WERI-Rb-1 (cell line): ENCODE results near the gene TSPYL4.

Source experiments
- DNase-seq: peaks from one replicate; pipeline ENCODE4 v3.0.0-alpha.2; 2020
- H3K27ac ChIP-seq: fragments of 250-450 bp; sonication (Bioruptor Pico); 2 replicates; pipeline ENCODE4 v1.5.1; 2020; ENCODE audit warnings: mild to moderate bottlenecking, moderate library complexity
- H3K27me3 ChIP-seq: fragments of 250-450 bp; sonication (Bioruptor Pico); 2 replicates; pipeline ENCODE4 v1.5.1; 2021; ENCODE audit warnings: mild to moderate bottlenecking, low read depth, moderate library complexity; ENCODE audit not compliant: insufficient read depth, severe bottlenecking
- H3K36me3 ChIP-seq: fragments of 250-450 bp; sonication (Bioruptor Pico); 2 replicates; pipeline ENCODE4 v1.5.1; 2020; ENCODE audit warnings: mild to moderate bottlenecking, moderate library complexity
- H3K4me3 ChIP-seq: 2 replicates; pipeline ENCODE4 v1.5.1; 2011; ENCODE audit warnings: low read depth, mild to moderate bottlenecking, control low read depth, low read length
- H3K9me3 ChIP-seq: fragments of 250-450 bp; sonication (Bioruptor Pico); 2 replicates; pipeline ENCODE4 v1.5.1; 2021; ENCODE audit warnings: mild to moderate bottlenecking, moderate library complexity; ENCODE audit not compliant: severe bottlenecking
- CTCF ChIP-seq: IDR thresholded peaks from 2 replicates; pipeline ENCODE4 v1.5.1; 2011; ENCODE audit warnings: low read depth, mild to moderate bottlenecking, control low read depth, inconsistent platforms, low read length

The TSPYL4 gene

GRCh38 chr6:116221067-116221466 lies 32.8 kb downstream of the TSPYL4 start:
- Histone ChIP-seq H3K36me3 (no peaks in the 10 kb centered on the region), H3K9me3 (no peaks in the 10 kb centered on the region), H3K4me3 (no peak overlapping the region), H3K27ac (no peak overlapping the region), H3K27me3 (no peaks in the 10 kb centered on the region)
- no peak for TF ChIP-seq CTCF
- no peak for DNase-seq

- H3K27ac ChIP-seq = no peak overlapping the region
- no peaks in the 10 kb centered on the region for H3K9me3 ChIP-seq
- DNase-seq = no peak
- H3K4me3 ChIP-seq = no peak overlapping the region
- no peak for TF ChIP-seq CTCF
- no peaks in the 10 kb centered on the region for H3K27me3 ChIP-seq
- no peaks in the 10 kb centered on the region for H3K36me3 ChIP-seq
Observed at GRCh38 chr6:116218866-116219265, 35.0 kb downstream of the TSPYL4 start.

GRCh38 chr6:116218172-116218633 lies 35.7 kb downstream of the TSPYL4 start:
- TF ChIP-seq CTCF = no peak
- no peak for DNase-seq
- Histone ChIP-seq H3K27ac (no peak overlapping the region), H3K36me3 (no peaks in the 10 kb centered on the region), H3K4me3 (no peak overlapping the region), H3K9me3 (no peaks in the 10 kb centered on the region), H3K27me3 (no peaks in the 10 kb centered on the region)

- TF ChIP-seq CTCF = 0 out of 2 replicates have a peak, but pooled peaks have one; percentile 11
- no peaks in the 10 kb centered on the region for H3K9me3 ChIP-seq
- no peaks in the 10 kb centered on the region for H3K36me3 ChIP-seq
- no peak for DNase-seq
- H3K4me3 ChIP-seq = no peak overlapping the region
- no peaks in the 10 kb centered on the region for H3K27me3 ChIP-seq
- no peak overlapping the region for H3K27ac ChIP-seq
Observed at GRCh38 chr6:116217069-116217468, 36.8 kb downstream of the TSPYL4 start.

DNA sequence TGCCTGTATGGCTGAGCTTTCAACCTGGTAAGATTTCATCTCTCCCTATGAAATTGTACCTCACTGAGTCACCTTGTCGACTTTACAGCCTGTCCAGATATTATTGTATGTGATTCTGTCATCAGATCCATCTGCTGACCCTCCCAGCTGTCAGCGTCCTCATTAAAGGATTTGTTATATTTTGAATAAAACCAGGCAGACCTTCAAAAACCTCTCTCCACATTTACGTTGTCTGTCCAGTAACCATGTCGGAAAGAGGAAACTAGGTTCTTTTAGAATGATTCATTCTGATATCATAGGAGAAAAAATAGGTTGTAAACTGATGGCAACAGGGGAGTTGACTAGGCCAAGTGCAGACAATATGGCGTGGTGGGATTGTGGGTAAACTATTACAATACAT lies 38.5 kb downstream of the TSPYL4 start:
- DNase-seq = no peak
- no peak for TF ChIP-seq CTCF

DNA sequence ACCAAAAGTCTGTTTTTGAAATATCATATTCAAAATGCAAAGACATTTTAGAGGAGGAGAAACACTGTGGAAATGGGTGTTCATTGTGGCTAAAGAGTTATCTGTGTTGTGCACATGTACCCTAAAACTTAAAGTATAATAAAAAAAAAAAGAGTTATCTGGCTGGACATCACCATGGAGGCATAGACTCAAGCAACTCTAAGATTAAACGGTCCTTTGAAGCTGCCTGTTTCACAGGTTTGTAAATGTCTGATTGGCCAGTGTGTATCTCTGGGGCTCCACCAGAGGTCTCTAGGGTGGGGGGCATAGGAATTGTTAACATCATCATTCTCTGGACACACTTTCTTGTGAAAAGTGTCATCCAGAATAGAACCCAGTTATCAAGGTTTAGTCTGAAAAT lies 39.2 kb downstream of the TSPYL4 start:
- H3K9me3 ChIP-seq = no peaks in the 10 kb centered on the region
- no peak for TF ChIP-seq CTCF
- H3K27ac ChIP-seq = no peak overlapping the region
- H3K36me3 ChIP-seq = no peaks in the 10 kb centered on the region
- H3K4me3 ChIP-seq = no peak overlapping the region
- DNase-seq = no peak
- no peaks in the 10 kb centered on the region for H3K27me3 ChIP-seq

More for the DNA sequence above, 38.5 kb downstream of the TSPYL4 start:
- Histone ChIP-seq H3K36me3 (no peaks in the 10 kb centered on the region), H3K27ac (no peak overlapping the region), H3K9me3 (no peaks in the 10 kb centered on the region), H3K4me3 (no peak overlapping the region), H3K27me3 (no peaks in the 10 kb centered on the region)
